ENCODE results near the gene NPPB.
A peak's percentile ranks its signal among the peaks of the same experiment; 100 is the strongest.
"Not testable (repeated sequence)": the region's sequence is repeated elsewhere in the genome, so short reads cannot be mapped to it uniquely, and the experiment has no call there.

The NPPB gene

GRCh38 chr1:11903210-11903609 lies 44.5 kb upstream of the NPPB start:
- DNase-seq (ENCODE audit: low read depth) = no peak
- no peak overlapping the region for H3K4me3 ChIP-seq (ENCODE audit: low read depth, low read length)

GRCh38 chr1:11901446-11901845 lies 42.7 kb upstream of the NPPB start:
- DNase-seq (ENCODE audit: low read depth); H3K4me3 ChIP-seq (ENCODE audit: low read depth, low read length): not testable (repeated sequence)

More at GRCh38 chr1:11903210-11903609, 44.5 kb upstream of the NPPB start:
- TF ChIP-seq POLR2A (IDR thresholded peaks at IDR 0.05; ENCODE audit: extremely low read depth, insufficient read length) (no peak), MAX (IDR thresholded peaks at IDR 0.05; ENCODE audit: low read depth, low read length) (no peak), MYC (IDR thresholded peaks at IDR 0.05; ENCODE audit: low read depth, low read length) (no peak)
- TF ChIP-seq, protein P1, sequence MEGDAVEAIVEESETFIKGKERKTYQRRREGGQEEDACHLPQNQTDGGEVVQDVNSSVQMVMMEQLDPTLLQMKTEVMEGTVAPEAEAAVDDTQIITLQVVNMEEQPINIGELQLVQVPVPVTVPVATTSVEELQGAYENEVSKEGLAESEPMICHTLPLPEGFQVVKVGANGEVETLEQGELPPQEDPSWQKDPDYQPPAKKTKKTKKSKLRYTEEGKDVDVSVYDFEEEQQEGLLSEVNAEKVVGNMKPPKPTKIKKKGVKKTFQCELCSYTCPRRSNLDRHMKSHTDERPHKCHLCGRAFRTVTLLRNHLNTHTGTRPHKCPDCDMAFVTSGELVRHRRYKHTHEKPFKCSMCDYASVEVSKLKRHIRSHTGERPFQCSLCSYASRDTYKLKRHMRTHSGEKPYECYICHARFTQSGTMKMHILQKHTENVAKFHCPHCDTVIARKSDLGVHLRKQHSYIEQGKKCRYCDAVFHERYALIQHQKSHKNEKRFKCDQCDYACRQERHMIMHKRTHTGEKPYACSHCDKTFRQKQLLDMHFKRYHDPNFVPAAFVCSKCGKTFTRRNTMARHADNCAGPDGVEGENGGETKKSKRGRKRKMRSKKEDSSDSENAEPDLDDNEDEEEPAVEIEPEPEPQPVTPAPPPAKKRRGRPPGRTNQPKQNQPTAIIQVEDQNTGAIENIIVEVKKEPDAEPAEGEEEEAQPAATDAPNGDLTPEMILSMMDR (IDR thresholded peaks at IDR 0.05; ENCODE audit: low read depth, low read length) = no peak

GRCh38 chr1:11898831-11899467 lies 40.2 kb upstream of the NPPB start:
- DNase-seq (ENCODE audit: low read depth) = no peak
- H3K4me3 ChIP-seq (ENCODE audit: low read depth, low read length) = no peak overlapping the region
- no peak for TF ChIP-seq MAX (IDR thresholded peaks at IDR 0.05; ENCODE audit: low read depth, low read length)
- TF ChIP-seq, protein P1 (IDR thresholded peaks at IDR 0.05; ENCODE audit: low read depth, low read length) = no peak
- TF ChIP-seq POLR2A (IDR thresholded peaks at IDR 0.05; ENCODE audit: extremely low read depth, insufficient read length) = no peak
- TF ChIP-seq MYC (IDR thresholded peaks at IDR 0.05; ENCODE audit: low read depth, low read length) = no peak

GRCh38 chr1:11898086-11898785 lies 39.5 kb upstream of the NPPB start:
- no peak for DNase-seq (ENCODE audit: low read depth)
- TF ChIP-seq POLR2A (IDR thresholded peaks at IDR 0.05; ENCODE audit: extremely low read depth, insufficient read length) (no peak), MAX (IDR thresholded peaks at IDR 0.05; ENCODE audit: low read depth, low read length) (no peak), MYC (IDR thresholded peaks at IDR 0.05; ENCODE audit: low read depth, low read length) (no peak)
- TF ChIP-seq, protein P1 (IDR thresholded peaks at IDR 0.05; ENCODE audit: low read depth, low read length) = no peak
- no peak overlapping the region for H3K4me3 ChIP-seq (ENCODE audit: low read depth, low read length)

GRCh38 chr1:11894501-11894900 lies 35.8 kb upstream of the NPPB start:
- not testable (repeated sequence) for H3K4me3 ChIP-seq (ENCODE audit: low read depth, low read length); DNase-seq (ENCODE audit: low read depth)

DNA sequence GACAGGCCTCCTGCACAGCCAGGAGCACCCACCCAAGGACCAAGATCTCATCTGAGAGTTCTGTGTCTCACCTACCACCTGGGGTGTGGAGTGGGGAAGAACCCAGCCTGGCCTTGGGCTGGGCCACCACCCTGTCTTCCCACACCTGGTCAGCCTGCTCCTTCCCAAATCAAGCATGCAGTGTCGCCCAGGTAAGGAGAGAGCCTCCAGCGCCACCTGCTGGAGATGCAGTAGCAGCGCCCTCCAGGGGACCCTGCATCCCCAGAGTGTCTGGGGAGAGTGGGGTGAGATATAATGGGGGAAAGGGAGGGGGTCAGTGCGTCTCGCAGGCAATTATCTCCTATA lies 35.1 kb upstream of the NPPB start:
- H3K4me3 ChIP-seq (ENCODE audit: low read depth, low read length) = no peak overlapping the region
- no peak for TF ChIP-seq POLR2A (IDR thresholded peaks at IDR 0.05; ENCODE audit: extremely low read depth, insufficient read length)
- TF ChIP-seq MYC (IDR thresholded peaks at IDR 0.05; ENCODE audit: low read depth, low read length) = no peak
- peak; percentile 49 for TF ChIP-seq MAX (IDR thresholded peaks at IDR 0.05; ENCODE audit: low read depth, low read length)
- TF ChIP-seq, protein P1 (IDR thresholded peaks at IDR 0.05; ENCODE audit: low read depth, low read length) = peak; percentile 98
- peak; percentile 58 for DNase-seq (ENCODE audit: low read depth)
